Mesenchymal stem cell (in vitro differentiated cells and primary cell): ENCODE data around the gene TRMT10C. TPM values are rescaled to one million over a fixed set of nuclear protein-coding genes. Genes with fewer than 3 reads are reported as not detected.
"Not testable (repeated sequence)": the region's sequence is repeated elsewhere in the genome, so short reads cannot be mapped to it uniquely, and the experiment has no call there.

Source experiments
- DNase-seq: peaks from one replicate; pipeline ENCODE4 v3.0.0-alpha.2; 2013
- H2AFZ ChIP-seq: one replicate; pipeline ENCODE4 v1.6.1; 2013; ENCODE audit warnings: low read depth, mild to moderate bottlenecking, control low read depth, inconsistent platforms, low read length, moderate library complexity
- H2AK5ac ChIP-seq: 2 replicates; pipeline ENCODE4 v1.6.1; 2013; ENCODE audit warnings: low read length, moderate library complexity, mild to moderate bottlenecking, inconsistent platforms; ENCODE audit not compliant: severe bottlenecking
- H2BK120ac ChIP-seq: one replicate; pipeline ENCODE4 v1.6.1; 2013; ENCODE audit warnings: low read depth, mild to moderate bottlenecking, inconsistent platforms, low read length, moderate library complexity
- H2BK12ac ChIP-seq, 2 experiments: one replicate each; pipeline ENCODE4 v1.6.1; 2013; ENCODE audit warnings: inconsistent platforms in 2 of 2, low read length in 2 of 2, mild to moderate bottlenecking in 2 of 2, moderate library complexity in 2 of 2, control low read depth in 1 of 2
- H2BK15ac ChIP-seq: one replicate; pipeline ENCODE4 v1.6.1; 2013; ENCODE audit warnings: mild to moderate bottlenecking, low read depth, inconsistent platforms; ENCODE audit not compliant: poor library complexity, severe bottlenecking
- H2BK5ac ChIP-seq: 2 replicates; pipeline ENCODE4 v1.6.1; 2013; ENCODE audit warnings: low read depth, mild to moderate bottlenecking, low read length, control low read depth, inconsistent platforms; ENCODE audit not compliant: poor library complexity, severe bottlenecking
- H3K14ac ChIP-seq, 2 experiments: one replicate each; pipeline ENCODE4 v1.6.1; 2013; ENCODE audit warnings: inconsistent platforms in 2 of 2, low read length in 2 of 2, control low read depth in 1 of 2, mild to moderate bottlenecking in 1 of 2, moderate library complexity in 1 of 2
- H3K18ac ChIP-seq, 2 experiments: one replicate each; pipeline ENCODE4 v1.6.1; 2013; ENCODE audit warnings: inconsistent platforms in 2 of 2, low read length in 2 of 2, control low read depth in 1 of 2, low read depth in 1 of 2, mild to moderate bottlenecking in 1 of 2
- H3K23ac ChIP-seq, 2 experiments: one replicate each; pipeline ENCODE4 v1.6.1; 2013; ENCODE audit warnings: inconsistent platforms in 2 of 2, low read length in 2 of 2, mild to moderate bottlenecking in 2 of 2, moderate library complexity in 2 of 2, control low read depth in 1 of 2
- H3K27ac ChIP-seq: 2 replicates; pipeline ENCODE4 v1.5.1; 2013; ENCODE audit warnings: mild to moderate bottlenecking, moderate library complexity, low read length, control low read depth, inconsistent platforms; ENCODE audit not compliant: poor library complexity, severe bottlenecking
- H3K27me3 ChIP-seq, 2 experiments: 2 replicates each; pipeline versions ENCODE4 v1.6.1 to v1.7.0; 2013; ENCODE audit warnings: low read length in 2 of 2, mild to moderate bottlenecking in 2 of 2, moderate library complexity in 2 of 2, control low read depth in 1 of 2, inconsistent platforms in 1 of 2; ENCODE audit not compliant: control insufficient read depth in 1 of 2, insufficient read depth in 1 of 2
- H3K36me3 ChIP-seq, 2 experiments: 2 replicates each; pipeline versions ENCODE4 v1.6.1 to v1.7.0; 2013; ENCODE audit warnings: low read length in 2 of 2, control low read depth in 1 of 2, inconsistent platforms in 1 of 2, low read depth in 1 of 2, mild to moderate bottlenecking in 1 of 2; ENCODE audit not compliant: insufficient read depth in 2 of 2, control insufficient read depth in 1 of 2
- H3K4ac ChIP-seq, 2 experiments: one replicate each; pipeline ENCODE4 v1.6.1; 2013; ENCODE audit warnings: inconsistent platforms in 2 of 2, low read length in 2 of 2, mild to moderate bottlenecking in 2 of 2, moderate library complexity in 2 of 2, control low read depth in 1 of 2, low read depth in 1 of 2
- H3K4me1 ChIP-seq: 2 replicates; pipeline ENCODE4 v1.6.1; 2013; ENCODE audit warnings: low read depth, low read length, control low read depth; ENCODE audit not compliant: control insufficient read depth, insufficient read depth
- H3K4me2 ChIP-seq: 2 replicates; pipeline ENCODE4 v1.6.1; 2013; ENCODE audit warnings: low read length, mild to moderate bottlenecking, inconsistent platforms; ENCODE audit not compliant: poor library complexity, severe bottlenecking
- H3K4me3 ChIP-seq, 2 experiments: 2 replicates each; pipeline versions ENCODE4 v1.5.1 to v1.7.0; 2013; ENCODE audit warnings: low read length in 2 of 2, mild to moderate bottlenecking in 2 of 2, control low read depth in 1 of 2, low read depth in 1 of 2; ENCODE audit not compliant: insufficient read depth in 1 of 2
- H3K79me1 ChIP-seq: replicated peaks from 2 replicates; pipeline ENCODE4 v1.6.1; 2013; ENCODE audit warnings: mild to moderate bottlenecking, control low read depth, low read length, inconsistent platforms; ENCODE audit not compliant: poor library complexity, severe bottlenecking
- H3K9ac ChIP-seq: 2 replicates; pipeline ENCODE4 v1.7.0; 2013; ENCODE audit warnings: mild to moderate bottlenecking, low read length, moderate library complexity
- H3K9me3 ChIP-seq: 2 replicates; pipeline ENCODE4 v1.7.0; 2013; ENCODE audit warnings: mild to moderate bottlenecking, low read length; ENCODE audit not compliant: control insufficient read depth
- H4K8ac ChIP-seq: one replicate; pipeline ENCODE4 v1.6.1; 2013; ENCODE audit warnings: inconsistent platforms, mild to moderate bottlenecking, low read length, moderate library complexity
- H4K91ac ChIP-seq: one replicate; pipeline ENCODE4 v1.6.1; 2013; ENCODE audit warnings: mild to moderate bottlenecking, low read length, inconsistent platforms
- WGBS: methylation state at CpG from one replicate; pipeline ENCODE4 v1.1.7; 2013; ENCODE audit warnings: mixed read lengths; 5-methylcytosine and 5-hydroxymethylcytosine counted together
- small RNA-seq: library from polyadenylated mRNA; stranded (forward); fragments of <200 nt; extraction: miRNeasy Mini kit (QIAGEN cat#:217004); gene quantifications from one replicate; pipeline ENCODE3, GENCODE V24; 2013; ENCODE audit warnings: low read depth

TRMT10C gene

DNA sequence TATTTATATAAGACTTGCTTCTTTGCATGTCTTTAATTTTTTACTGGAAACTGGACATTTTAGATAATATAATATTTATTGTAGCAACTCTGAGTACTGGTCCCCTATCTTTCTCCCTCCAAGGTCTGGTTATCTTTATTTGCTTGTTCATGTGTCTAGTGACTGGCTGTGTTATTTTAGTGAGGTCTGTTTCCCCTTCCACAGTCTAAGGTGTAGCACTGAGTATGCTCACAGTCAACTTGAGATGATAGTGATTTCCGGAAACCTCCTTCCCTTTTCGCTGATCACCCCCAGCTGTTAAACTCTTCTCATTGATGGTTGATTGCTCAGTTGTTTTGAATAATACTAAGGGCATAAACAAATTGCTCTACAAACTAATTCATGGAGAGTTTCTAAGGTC, 49.4 kb downstream of the TRMT10C start:
- Histone ChIP-seq H3K4ac (no peak overlapping the region), H3K14ac (no peak overlapping the region), H2BK120ac (no peak overlapping the region), H3K18ac (no peak overlapping the region), H3K4me3 (no peak overlapping the region), H2BK5ac (no peak overlapping the region), H2BK15ac (no peak overlapping the region), H3K27me3 (no peaks in the 10 kb centered on the region), H3K79me1 (no peaks in the 10 kb centered on the region), H3K9ac (no peak overlapping the region), H2AFZ (no peak overlapping the region), H3K4me1 (peaks cover 6% of the 10 kb centered on the region), H3K4me2 (no peak overlapping the region), H2AK5ac (no peak overlapping the region), H4K8ac (no peak overlapping the region), H2BK12ac (no peak overlapping the region), H3K27ac (no peak overlapping the region), H4K91ac (no peak overlapping the region), H3K9me3 (no peaks in the 10 kb centered on the region), H3K23ac (no peak overlapping the region), H3K36me3 (no peaks in the 10 kb centered on the region)
- no peak for DNase-seq
- no CpG with 5 or more reads among the region's 2 CpGs for WGBS

DNA sequence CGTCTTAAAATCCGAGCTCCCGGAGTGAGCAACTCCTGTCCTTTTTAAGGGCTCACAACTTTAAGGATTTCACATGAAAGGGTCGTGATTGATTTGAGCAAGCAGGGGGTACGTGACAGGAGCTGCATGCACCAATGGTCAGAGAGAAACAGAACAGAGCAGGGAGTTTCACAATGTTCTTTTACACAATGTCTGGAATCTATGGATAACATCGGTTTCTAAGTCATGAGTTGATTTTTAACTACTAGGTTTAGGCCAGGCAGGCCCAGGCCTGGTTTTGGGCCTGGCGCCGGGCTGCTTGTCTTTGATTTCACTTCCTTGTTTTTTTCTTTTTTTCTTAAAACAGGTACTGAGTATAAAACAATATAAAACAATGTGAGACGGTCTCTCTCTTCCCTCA, 51.3 kb downstream of the TRMT10C start:
- H2BK12ac ChIP-seq, H3K4ac ChIP-seq, H2BK5ac ChIP-seq, DNase-seq, H3K27me3 ChIP-seq, H3K9me3 ChIP-seq, H3K4me2 ChIP-seq, H3K4me3 ChIP-seq, H2AFZ ChIP-seq, H3K18ac ChIP-seq, H2BK15ac ChIP-seq, H3K23ac ChIP-seq, H3K4me1 ChIP-seq, H4K91ac ChIP-seq, H4K8ac ChIP-seq, H3K14ac ChIP-seq, H3K9ac ChIP-seq, H2BK120ac ChIP-seq, H3K79me1 ChIP-seq, H3K36me3 ChIP-seq, H2AK5ac ChIP-seq: not testable (repeated sequence)
- H3K27ac ChIP-seq: peak overlapping the region; percentile 63
- 90% methylated on average over 6 of the region's 9 CpGs for WGBS

DNA sequence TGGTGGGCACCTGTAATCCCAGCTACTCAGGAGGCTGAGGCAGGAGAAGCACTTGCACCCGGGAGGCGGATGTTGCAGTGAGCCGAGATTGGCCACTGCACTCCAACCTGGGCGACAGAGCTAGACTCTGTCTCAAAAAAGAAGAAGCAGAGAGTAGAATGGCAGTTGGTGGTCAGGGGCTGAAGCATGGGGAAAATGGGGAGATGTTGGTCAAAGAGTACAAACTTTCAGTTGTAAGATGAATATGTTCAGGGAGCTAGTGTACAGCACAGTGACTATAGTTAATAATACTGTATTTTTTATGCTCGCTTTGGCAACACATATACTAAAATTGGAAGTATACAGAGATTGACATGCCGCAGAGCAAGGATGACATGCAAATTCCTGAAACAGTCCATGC, 53.9 kb downstream of the TRMT10C start:
- WGBS: 95% methylated on average over 4 of the region's 6 CpGs
- H3K4me3 ChIP-seq: no peak overlapping the region
- no peak overlapping the region for H2BK120ac ChIP-seq

More for the DNA sequence above, 53.9 kb downstream of the TRMT10C start:
- Histone ChIP-seq H2AFZ (no peak overlapping the region), H2BK12ac (no peak overlapping the region), H2AK5ac (no peak overlapping the region), H3K18ac (no peak overlapping the region), H3K4ac (no peak overlapping the region), H4K91ac (no peak overlapping the region), H3K23ac (no peak overlapping the region), H3K27me3 (no peaks in the 10 kb centered on the region), H3K79me1 (no peaks in the 10 kb centered on the region), H3K9me3 (no peaks in the 10 kb centered on the region), H4K8ac (no peak overlapping the region), H3K27ac (no peak overlapping the region), H2BK5ac (no peak overlapping the region), H3K36me3 (no peaks in the 10 kb centered on the region), H2BK15ac (no peak overlapping the region), H3K4me2 (no peak overlapping the region), H3K9ac (no peak overlapping the region), H3K4me1 (peaks cover 6% of the 10 kb centered on the region), H3K14ac (no peak overlapping the region)
- no peak for DNase-seq

Small RNA genes within 50 kb of the gene (small RNA-seq; reads per million reads assigned to genes)
- not detected for gene RNU6-1256P
